IMR-90 (cell line): ENCODE results near the gene DIP2C. TPM values are rescaled to one million over a fixed set of nuclear protein-coding genes. Genes with fewer than 3 reads are reported as not detected.

Experiments used
- ATAC-seq: fragments of 200-7000 bp; cut with Tn5 transposase; 2 replicates; pipeline ENCODE4 v1.9.1; 2020; ENCODE audit warnings: low read depth, mild to moderate bottlenecking, moderate library complexity
- BruUV-seq: library from RNA; stranded (reverse); fragments of 400-500 nt; replicated peaks from 2 replicates; lab custom pipeline; 2021; lab: Mats Ljungman, UMichigan
- CTCF ChIA-PET: fragments of 300-600 bp; formaldehyde crosslinking; extraction: SDS; loops from one replicate; lab custom pipeline; 2021; ENCODE audit warnings: antibody characterized with exemption; lab: Yijun Ruan, JAX
- POLR2A ChIA-PET: fragments of 300-600 bp; sonication (Branson Sonifier 250); formaldehyde crosslinking; loops from one replicate; lab custom pipeline; 2022; ENCODE audit warnings: antibody characterized with exemption; ENCODE audit not compliant: unreplicated experiment; lab: Charles Lee
- DNase-seq: peaks from one replicate; pipeline ENCODE4 v3.0.0; 2013
- H2AFZ ChIP-seq: replicated peaks from 2 replicates; pipeline ENCODE3; 2013; ENCODE audit warnings: low read length, mild to moderate bottlenecking; ENCODE audit not compliant: poor library complexity
- H2AK5ac ChIP-seq: 2 replicates; pipeline ENCODE4 v1.6.1; 2013; ENCODE audit warnings: low read depth, low read length, inconsistent platforms
- H2AK9ac ChIP-seq: replicated peaks from 2 replicates; pipeline ENCODE3; 2013; ENCODE audit warnings: mild to moderate bottlenecking, low read depth, low read length, moderate library complexity; ENCODE audit not compliant: poor library complexity
- H2BK120ac ChIP-seq: 2 replicates; pipeline ENCODE4 v1.6.1; 2013; ENCODE audit warnings: low read depth, low read length, inconsistent platforms
- H2BK15ac ChIP-seq: 3 replicates; pipeline ENCODE4 v1.6.1; 2013; ENCODE audit warnings: low read depth, low read length, inconsistent platforms
- H2BK20ac ChIP-seq: 2 replicates; pipeline ENCODE4 v1.6.1; 2013; ENCODE audit warnings: low read depth, mild to moderate bottlenecking, inconsistent platforms, low read length, moderate library complexity
- H2BK5ac ChIP-seq: 2 replicates; pipeline ENCODE4 v1.6.1; 2013; ENCODE audit warnings: mild to moderate bottlenecking, low read depth, low read length, inconsistent platforms; ENCODE audit not compliant: poor library complexity, severe bottlenecking
- H3K14ac ChIP-seq: replicated peaks from 2 replicates; pipeline ENCODE4 v1.6.1; 2013; ENCODE audit warnings: low read depth, low read length, inconsistent platforms
- H3K18ac ChIP-seq: 2 replicates; pipeline ENCODE4 v1.6.1; 2013; ENCODE audit warnings: low read depth, low read length, control low read depth
- H3K23ac ChIP-seq: 2 replicates; pipeline ENCODE4 v1.6.1; 2013; ENCODE audit warnings: low read depth, low read length, inconsistent platforms
- H3K27ac ChIP-seq: 2 replicates; pipeline ENCODE4 v1.5.1; 2013; ENCODE audit warnings: mild to moderate bottlenecking, control low read depth, low read length; ENCODE audit not compliant: insufficient read depth
- H3K27me3 ChIP-seq: 2 replicates; pipeline ENCODE4 v1.6.1; 2013; ENCODE audit warnings: low read length; ENCODE audit not compliant: control insufficient read depth, insufficient read depth
- H3K36me3 ChIP-seq: 2 replicates; pipeline ENCODE4 v1.6.1; 2013; ENCODE audit warnings: low read length, mixed read lengths; ENCODE audit not compliant: control insufficient read depth, insufficient read depth
- H3K4ac ChIP-seq: 2 replicates; pipeline ENCODE4 v1.6.1; 2013; ENCODE audit warnings: low read depth, low read length, inconsistent platforms
- H3K4me1 ChIP-seq: 2 replicates; pipeline ENCODE4 v1.6.1; 2013; ENCODE audit warnings: low read length, mixed read lengths; ENCODE audit not compliant: control insufficient read depth, insufficient read depth
- H3K4me2 ChIP-seq: 2 replicates; pipeline ENCODE4 v1.6.1; 2013; ENCODE audit warnings: low read depth, mild to moderate bottlenecking, control low read depth, low read length, moderate library complexity
- H3K4me3 ChIP-seq: 2 replicates; pipeline ENCODE4 v1.5.1; 2013; ENCODE audit warnings: low read depth, mild to moderate bottlenecking, control low read depth, low read length, moderate library complexity; ENCODE audit not compliant: insufficient read depth
- H3K56ac ChIP-seq: 2 replicates; pipeline ENCODE4 v1.6.1; 2013; ENCODE audit warnings: low read length, inconsistent platforms; ENCODE audit not compliant: insufficient read depth; ENCODE audit errors: extremely low read depth
- H3K79me1 ChIP-seq, 2 experiments: 2 replicates each; pipeline ENCODE4 v1.6.1; 2013; ENCODE audit warnings: low read length in 2 of 2, inconsistent platforms in 1 of 2, low read depth in 1 of 2
- H3K9ac ChIP-seq: 2 replicates; pipeline ENCODE4 v1.6.1; 2013; ENCODE audit warnings: low read depth, low read length, control low read depth
- H3K9me1 ChIP-seq: 2 replicates; pipeline ENCODE4 v1.6.1; 2013; ENCODE audit warnings: low read length, inconsistent platforms; ENCODE audit not compliant: insufficient read depth
- H3K9me3 ChIP-seq: 2 replicates; pipeline ENCODE4 v1.6.1; 2013; ENCODE audit warnings: low read length; ENCODE audit not compliant: control insufficient read depth, insufficient read depth
- H4K20me1 ChIP-seq: 2 replicates; pipeline ENCODE4 v1.6.1; 2013; ENCODE audit warnings: low read length, inconsistent platforms; ENCODE audit not compliant: insufficient read depth
- H4K5ac ChIP-seq: 2 replicates; pipeline ENCODE4 v1.6.1; 2013; ENCODE audit warnings: mild to moderate bottlenecking, low read depth, low read length, control low read depth
- H4K8ac ChIP-seq, 2 experiments: 2 replicates each; pipeline ENCODE4 v1.6.1; 2013; ENCODE audit warnings: low read depth in 2 of 2, low read length in 2 of 2, control low read depth in 1 of 2, inconsistent platforms in 1 of 2
- H4K91ac ChIP-seq: 2 replicates; pipeline ENCODE4 v1.6.1; 2013; ENCODE audit warnings: low read depth, low read length, inconsistent platforms; ENCODE audit not compliant: insufficient read depth
- BHLHE40 ChIP-seq: fragments of 150-350 bp; IDR thresholded peaks from 2 replicates; pipeline ENCODE4 v1.6.1; 2016; ENCODE audit warnings: mild to moderate bottlenecking, low read depth, low read length
- CEBPB ChIP-seq: IDR thresholded peaks from 2 replicates; pipeline ENCODE4 v1.6.1; 2012; ENCODE audit warnings: low read depth, low read length, improper control_type of control experiment
- CTCF ChIP-seq: conservative IDR thresholded peaks from 2 replicates; pipeline ENCODE4 v1.5.1; 2012; ENCODE audit warnings: mild to moderate bottlenecking, low read depth, low read length, improper control_type of control experiment
- ELK1 ChIP-seq: fragments of 150-350 bp; IDR thresholded peaks from 2 replicates; pipeline ENCODE4 v1.6.1; 2016; ENCODE audit warnings: low read depth, mild to moderate bottlenecking, low read length, moderate library complexity, borderline replicate concordance
- MAFK ChIP-seq: IDR thresholded peaks from 2 replicates; pipeline ENCODE4 v1.6.1; 2012; ENCODE audit warnings: low read depth, low read length, improper control_type of control experiment
- MAZ ChIP-seq: IDR thresholded peaks from 2 replicates; pipeline ENCODE4 v1.6.1; 2012; ENCODE audit warnings: low read depth, mild to moderate bottlenecking, low read length, improper control_type of control experiment, moderate library complexity, borderline replicate concordance
- MXI1 ChIP-seq: IDR thresholded peaks from 2 replicates; pipeline ENCODE4 v1.6.1; 2012; ENCODE audit warnings: low read depth, mild to moderate bottlenecking, low read length, moderate library complexity, borderline replicate concordance
- NFE2L2 ChIP-seq: fragments of 150-350 bp; IDR thresholded peaks from 2 replicates; pipeline ENCODE4 v1.6.1; 2016; ENCODE audit warnings: low read depth, mild to moderate bottlenecking, low read length
- POLR2A ChIP-seq: IDR thresholded peaks from 2 replicates; pipeline ENCODE4 v1.6.1; 2012; ENCODE audit warnings: mild to moderate bottlenecking, low read depth, low read length
- RAD21 ChIP-seq: IDR thresholded peaks from 2 replicates; pipeline ENCODE4 v1.6.1; 2012; ENCODE audit warnings: low read length, improper control_type of control experiment
- RFX5 ChIP-seq: IDR thresholded peaks from 2 replicates; pipeline ENCODE4 v1.8.0; 2012; ENCODE audit warnings: low read depth, mild to moderate bottlenecking, low read length, moderate library complexity
- SMC3 ChIP-seq: fragments of 150-350 bp; IDR thresholded peaks from 2 replicates; pipeline ENCODE4 v1.6.1; 2016; ENCODE audit warnings: low read depth, mild to moderate bottlenecking, antibody characterized with exemption, low read length, moderate library complexity
- USF2 ChIP-seq: fragments of 150-350 bp; IDR thresholded peaks from 2 replicates; pipeline ENCODE4 v1.6.1; 2017; ENCODE audit warnings: mild to moderate bottlenecking, antibody characterized with exemption, low read length, low read depth
- WGBS, 2 experiments: methylation state at CpG; one replicate each; pipeline versions ENCODE4 v1.1.5 to v1.1.7; 2013; ENCODE audit warnings: missing lambda C conversion rate in 2 of 2; ENCODE audit not compliant: insufficient read length in 1 of 2; ENCODE audit errors: extremely low coverage in 2 of 2; 5-methylcytosine and 5-hydroxymethylcytosine counted together
- dilution Hi-C: fragments of 300-500 bp; cut with HindIII; formaldehyde crosslinking; loops from one replicate; pipeline ENCODE4 v1.14.3; 2018; ENCODE audit warnings: low sequenced_read_pairs; ENCODE audit not compliant: unreplicated experiment
- in situ Hi-C: fragments of 300-500 bp; cut with MboI; formaldehyde crosslinking; loops from 3 replicates; pipeline ENCODE4 v1.14.3; 2019; ENCODE audit warnings: low sequenced_read_pairs, inconsistent platforms, mixed read lengths
- intact Hi-C: fragments of 100-400 bp; cut with micrococcal nuclease; formaldehyde crosslinking; loops from 2 replicates; pipeline ENCODE4 v1.10.0; 2022
- polyA plus RNA-seq, 3 experiments: library from polyadenylated mRNA; depleted of rRNA; stranded (reverse); fragments of >200 nt; gene quantifications; 2 replicates each; pipeline ENCODE4 v1.2.3, GENCODE V29; 2012; ENCODE audit warnings: low replicate concordance in 1 of 3
- total RNA-seq: library from RNA; depleted of rRNA; stranded (reverse); fragments of >200 nt; gene quantifications from 2 replicates; pipeline ENCODE4 v1.2.3, GENCODE V29; 2012

The DIP2C gene
- total and polyA plus RNA-seq, 2 of the 4 experiments (the other 2 are of a cell fraction): 8.6 to 17.3 TPM

GRCh38 chr10:405648-406047 lies 283.8 kb downstream of the DIP2C start:
- peak overlapping the region; percentile 24 for H2BK5ac ChIP-seq
- CTCF ChIA-PET: no interaction called here
- POLR2A ChIA-PET: no interaction called here
- dilution Hi-C loops: no loop called here
- no peak overlapping the region; the same call in 1 of the 2 replicates for H3K4ac ChIP-seq
- H3K27ac ChIP-seq: peak overlapping the region; percentile 5; the same call in 1 of the 2 replicates
- DNase-seq (no peak), ATAC-seq (no peak)
- H2AK5ac ChIP-seq: no peak overlapping the region
- H3K56ac ChIP-seq: no peak overlapping the region
- peak overlapping the region; percentile 42; the same call in 1 of the 2 replicates for H3K23ac ChIP-seq
- H2BK20ac ChIP-seq: peak overlapping the region; percentile 53; the same call in 1 of the 2 replicates
- H2AK9ac ChIP-seq: no peak overlapping the region
- H2AFZ ChIP-seq: no peak overlapping the region
- BruUV-seq: no TSS peak
- H3K4me2 ChIP-seq: no peak overlapping the region
- WGBS, 2 experiments: 68% methylated on average over 5 of the region's 12 CpGs; no CpG with 5 or more reads in 1 of the 2 experiments
- peaks cover 0 to 36% of the 10 kb centered on the region in 2 experiments; a peak in 3 of 4 replicates for H3K79me1 ChIP-seq
- H3K4me1 ChIP-seq: peaks cover 7% of the 10 kb centered on the region
- H3K9me1 ChIP-seq: peaks cover 5% of the 10 kb centered on the region; the same call in 1 of the 2 replicates
- no peaks in the 10 kb centered on the region; the same call in 1 of the 2 replicates for H3K9me3 ChIP-seq
- intact Hi-C loops: no loop called here
- no peak overlapping the region for H2BK120ac ChIP-seq
- H4K5ac ChIP-seq: peak overlapping the region; percentile 13; the same call in 1 of the 2 replicates
- H3K27me3 ChIP-seq: no peaks in the 10 kb centered on the region
- peaks cover 19% of the 10 kb centered on the region for H3K36me3 ChIP-seq
- no peak overlapping the region for H4K91ac ChIP-seq
- H3K14ac ChIP-seq: no peak overlapping the region; the same call in 1 of the 2 replicates
- no peak overlapping the region; the same call in 1 of the 2 replicates for H3K18ac ChIP-seq
- TF ChIP-seq USF2: no peak
- TF ChIP-seq NFE2L2: no peak
- TF ChIP-seq RAD21: no peak
- TF ChIP-seq RFX5: no peak
- no peak for TF ChIP-seq CTCF
- no peak for TF ChIP-seq ELK1
- no peak for TF ChIP-seq MAZ
- TF ChIP-seq BHLHE40: no peak
- no peak for TF ChIP-seq POLR2A
- no peak for TF ChIP-seq MXI1
- no peak for TF ChIP-seq MAFK
- no peak for TF ChIP-seq CEBPB
- TF ChIP-seq SMC3: no peak
- 0 out of 3 replicates have a peak overlapping the region, but pooled peaks have one; percentile 41 for H2BK15ac ChIP-seq
- H4K8ac ChIP-seq: peak overlapping the region in 1 of 2 experiments; percentile 65; a peak in 2 of 4 replicates
- no peak overlapping the region for H3K9ac ChIP-seq
- in situ Hi-C loops: no loop called here
- no peaks in the 10 kb centered on the region for H4K20me1 ChIP-seq
- H3K4me3 ChIP-seq: no peak overlapping the region
